ENCODE results near the gene LEMD2. TPM values are rescaled to one million over a fixed set of nuclear protein-coding genes. Genes with fewer than 3 reads are reported as not detected.

The LEMD2 gene
- total and polyA plus RNA-seq, 2 of the 4 experiments (the other 2 are of a cell fraction), result 26.5 to 43.6 TPM

DNA sequence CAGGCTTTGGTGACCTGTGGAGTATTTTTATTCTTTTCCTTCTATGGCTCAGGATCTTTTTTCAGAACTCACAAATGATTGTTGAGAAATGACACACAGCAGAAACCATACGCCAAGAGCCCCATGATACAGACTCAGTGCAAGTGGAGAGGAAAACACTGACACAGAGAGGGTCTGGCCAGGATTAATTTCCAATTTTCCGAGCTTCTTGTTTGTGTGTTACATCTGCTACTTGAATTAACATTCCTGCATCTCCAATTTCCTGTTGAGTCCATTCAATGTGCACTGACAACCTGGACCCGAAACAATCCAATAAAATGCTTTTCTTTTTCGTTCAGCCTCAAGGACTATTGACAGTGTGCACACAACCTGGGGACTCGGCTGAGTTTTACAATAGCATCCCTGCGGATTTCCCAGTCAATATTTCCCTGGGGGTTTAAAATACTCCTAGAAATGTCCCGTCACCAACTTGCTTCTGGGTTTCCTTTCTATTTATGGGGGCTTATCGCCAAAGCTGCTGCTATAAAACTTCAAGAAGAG, 19.8 kb upstream of the LEMD2 start:
- no TSS peak for BruUV-seq (replicated peaks)
- no peak for DNase-seq
- POLR2A ChIA-PET (ENCODE audit: unreplicated experiment), result no interaction called here

More for the DNA sequence above, 19.8 kb upstream of the LEMD2 start:
- H3K56ac ChIP-seq (ENCODE audit: extremely low read depth, insufficient read depth, low read length), result no peak overlapping the region
- H4K8ac ChIP-seq (ENCODE audit: low read depth in 2 of 2, low read length in 2 of 2), result no peak overlapping the region
- H2BK5ac ChIP-seq (ENCODE audit: low read depth, low read length, poor library complexity, severe bottlenecking), result no peak overlapping the region
- H2BK15ac ChIP-seq (ENCODE audit: low read depth, low read length), result no peak overlapping the region
- no peak overlapping the region for H4K91ac ChIP-seq (ENCODE audit: insufficient read depth, low read depth, low read length)
- no peak overlapping the region for H3K9ac ChIP-seq (ENCODE audit: low read depth, low read length)
- H3K23ac ChIP-seq (ENCODE audit: low read depth, low read length), result no peak overlapping the region
- no peak overlapping the region for H2AFZ ChIP-seq (replicated peaks; ENCODE audit: low read length, poor library complexity)
- no peaks in the 10 kb centered on the region for H3K9me3 ChIP-seq (ENCODE audit: control insufficient read depth, insufficient read depth, low read length)
- no peak overlapping the region for H2BK120ac ChIP-seq (ENCODE audit: low read depth, low read length)
- CTCF ChIA-PET, result no interaction called here
- no peaks in the 10 kb centered on the region for H3K36me3 ChIP-seq (ENCODE audit: control insufficient read depth, insufficient read depth, low read length)
- no peak for TF ChIP-seq POLR2A (IDR thresholded peaks at IDR 0.05; ENCODE audit: low read depth, low read length)
- H2AK5ac ChIP-seq (ENCODE audit: low read depth, low read length), result no peak overlapping the region
- dilution Hi-C loops (cut with HindIII; ENCODE audit: low sequenced_read_pairs, unreplicated experiment), result no loop called here
- no peak for ATAC-seq (ENCODE audit: low read depth)
- intact Hi-C loops (cut with micrococcal nuclease), result loop anchor here (10.0 kb wide), 1 partner anchor 96 kb away; no protein-coding TSS in a partner anchor
- in situ Hi-C loops (cut with MboI; ENCODE audit: low sequenced_read_pairs), result no loop called here
- H3K4me2 ChIP-seq (ENCODE audit: low read depth, low read length), result no peak overlapping the region
- peaks cover 3% of the 10 kb centered on the region; the same call in 1 of the 2 replicates for H3K9me1 ChIP-seq (ENCODE audit: insufficient read depth, low read length)
- peaks cover 69% of the 10 kb centered on the region for H3K27me3 ChIP-seq (ENCODE audit: control insufficient read depth, insufficient read depth, low read length)
- no peak overlapping the region for H3K14ac ChIP-seq (replicated peaks; ENCODE audit: low read depth, low read length)
- H3K27ac ChIP-seq (ENCODE audit: insufficient read depth, low read length), result no peak overlapping the region
- H4K5ac ChIP-seq (ENCODE audit: low read depth, low read length), result no peak overlapping the region
- 35% methylated on average over 4 of the region's 8 CpGs; no CpG with 5 or more reads in 1 of the 2 experiments for WGBS, 2 experiments (ENCODE audit: extremely low coverage in 2 of 2, insufficient read length in 1 of 2)
- no peak overlapping the region for H3K4me3 ChIP-seq (ENCODE audit: insufficient read depth, low read depth, low read length)
- H3K79me1 ChIP-seq (ENCODE audit: low read depth in 1 of 2, low read length in 2 of 2), result no peaks in the 10 kb centered on the region
- no peak overlapping the region for H3K18ac ChIP-seq (ENCODE audit: low read depth, low read length)
- no peak overlapping the region for H2BK20ac ChIP-seq (ENCODE audit: low read depth, low read length)
- H3K4ac ChIP-seq (ENCODE audit: low read depth, low read length), result no peak overlapping the region
- no peaks in the 10 kb centered on the region for H4K20me1 ChIP-seq (ENCODE audit: insufficient read depth, low read length)
- no peak overlapping the region for H2AK9ac ChIP-seq (replicated peaks; ENCODE audit: low read depth, low read length, poor library complexity)
- no peaks in the 10 kb centered on the region for H3K4me1 ChIP-seq (ENCODE audit: control insufficient read depth, insufficient read depth, low read length)
